Measurements from ENCODE around the gene TUFT1.

- TF ChIP-seq CTCF (IDR thresholded peaks at IDR 0.05; ENCODE audit: low read depth, low read length) = no peak
- no peak for TF ChIP-seq MYC (IDR thresholded peaks at IDR 0.05; ENCODE audit: low read depth, low read length)
Measured at GRCh38 chr1:151519667-151520066, 20.4 kb upstream of the TUFT1 start.
